Hippocampal formation (tissue), 2 donors: Measurements from ENCODE around the gene HNF4A.

ENCODE experiments used
- DNase-seq, 2 donors: peaks; one replicate each; lab custom pipeline; 2025; lab: John Stamatoyannopoulos, UW

The HNF4A gene

DNA sequence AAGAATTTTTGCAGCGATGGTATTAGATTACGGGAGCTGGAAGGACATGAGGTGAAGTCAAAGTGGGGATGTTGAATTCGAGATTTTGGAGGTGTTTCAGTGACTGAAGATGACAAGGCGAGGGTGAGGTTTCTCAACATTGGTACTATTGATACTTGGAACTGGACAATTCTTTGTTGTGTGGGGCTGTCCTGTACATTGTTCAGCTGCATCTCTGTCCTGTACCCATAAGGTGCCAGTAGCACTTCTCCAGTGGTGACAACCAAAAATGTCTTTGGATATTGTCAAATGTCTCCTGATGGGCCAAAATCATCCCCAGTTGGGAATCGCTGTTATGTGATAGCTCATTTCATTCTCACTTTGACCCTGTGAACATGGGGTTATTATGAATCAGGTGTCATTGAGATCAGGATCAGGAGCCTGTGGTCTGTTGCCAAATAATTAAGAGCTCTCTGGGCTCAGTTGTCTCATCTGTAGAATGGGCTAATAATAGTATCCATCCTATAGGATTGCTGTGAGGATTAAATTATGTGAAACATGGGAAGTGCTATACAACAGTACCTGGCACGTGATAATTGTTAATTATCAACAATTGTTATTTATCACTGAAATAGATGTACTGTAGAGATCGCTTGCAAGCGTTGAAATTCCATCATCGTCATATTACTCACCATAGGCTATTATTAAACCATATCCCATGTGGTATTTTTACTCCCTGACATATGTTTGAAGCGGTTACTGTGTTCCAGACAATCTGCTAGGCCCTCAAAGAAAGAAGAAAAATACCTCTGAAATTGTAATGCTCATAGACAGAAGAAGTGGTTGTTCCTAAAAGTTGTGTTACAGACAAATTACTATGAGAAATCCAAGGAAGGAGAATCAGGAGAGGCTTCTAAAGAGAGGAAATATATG, 71.6 kb downstream of the HNF4A start:
- DNase-seq: peak in 1 of 2 donors; percentile 36

GRCh38 chr20:44427804-44428173, 72.3 kb downstream of the HNF4A start:
- no peak for DNase-seq

DNA sequence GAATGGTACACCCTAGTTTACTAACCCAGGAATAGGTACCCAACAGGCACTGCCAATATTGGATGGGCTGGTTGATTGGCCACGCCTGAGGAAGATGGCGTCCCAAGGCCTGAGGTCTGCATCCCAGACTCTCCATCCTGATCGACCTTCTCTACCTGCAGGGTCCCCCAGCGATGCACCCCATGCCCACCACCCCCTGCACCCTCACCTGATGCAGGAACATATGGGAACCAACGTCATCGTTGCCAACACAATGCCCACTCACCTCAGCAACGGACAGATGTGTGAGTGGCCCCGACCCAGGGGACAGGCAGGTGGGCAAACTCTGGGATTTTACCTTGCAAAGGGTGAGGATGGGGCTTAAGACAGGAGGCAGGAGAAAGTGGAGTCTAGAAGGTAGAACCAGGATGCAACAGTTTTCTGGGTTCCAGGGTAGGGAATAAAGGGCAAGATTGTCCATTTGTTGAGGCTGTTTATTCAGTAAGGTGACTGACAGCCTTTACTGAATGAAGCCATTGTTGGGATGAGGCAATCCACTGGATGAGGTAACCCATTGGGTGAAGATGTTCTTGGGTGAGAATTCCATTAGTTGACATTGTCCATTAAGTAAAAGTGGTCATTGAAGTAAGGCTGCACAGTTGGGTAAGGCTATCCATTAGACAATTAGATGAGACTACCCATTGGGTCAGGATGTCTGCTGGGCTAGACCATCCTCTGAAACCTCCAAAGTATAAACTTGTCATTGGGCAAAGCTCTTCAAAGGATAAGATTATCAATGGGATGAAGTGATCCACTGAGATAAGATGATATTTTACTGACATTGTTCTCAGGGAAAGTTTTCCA, 72.9 kb downstream of the HNF4A start:
- DNase-seq: no peak

DNA sequence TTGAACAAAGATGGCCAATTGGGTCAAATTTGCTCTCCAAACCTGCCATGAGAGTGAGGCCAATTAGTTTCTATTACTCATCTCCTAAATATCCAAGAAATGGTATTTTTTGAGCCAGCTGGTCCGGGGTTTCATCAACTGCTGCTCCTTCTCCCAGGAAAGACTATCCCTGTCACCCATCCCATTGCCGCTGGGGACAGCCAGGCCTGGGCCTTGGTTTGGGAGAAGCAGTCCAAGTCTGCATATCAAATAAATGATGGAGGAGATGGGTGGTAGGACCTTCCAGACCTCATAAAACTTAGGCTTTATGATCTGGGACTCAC, 73.5 kb downstream of the HNF4A start:
- no peak for DNase-seq

GRCh38 chr20:44429419-44430269, 74.1 kb downstream of the HNF4A start:
- no peak for DNase-seq

- DNase-seq: no peak
Measured at GRCh38 chr20:44430270-44431065, 75.0 kb downstream of the HNF4A start.

- no peak for DNase-seq
Measured at GRCh38 chr20:44431118-44431501, 75.6 kb downstream of the HNF4A start.

DNA sequence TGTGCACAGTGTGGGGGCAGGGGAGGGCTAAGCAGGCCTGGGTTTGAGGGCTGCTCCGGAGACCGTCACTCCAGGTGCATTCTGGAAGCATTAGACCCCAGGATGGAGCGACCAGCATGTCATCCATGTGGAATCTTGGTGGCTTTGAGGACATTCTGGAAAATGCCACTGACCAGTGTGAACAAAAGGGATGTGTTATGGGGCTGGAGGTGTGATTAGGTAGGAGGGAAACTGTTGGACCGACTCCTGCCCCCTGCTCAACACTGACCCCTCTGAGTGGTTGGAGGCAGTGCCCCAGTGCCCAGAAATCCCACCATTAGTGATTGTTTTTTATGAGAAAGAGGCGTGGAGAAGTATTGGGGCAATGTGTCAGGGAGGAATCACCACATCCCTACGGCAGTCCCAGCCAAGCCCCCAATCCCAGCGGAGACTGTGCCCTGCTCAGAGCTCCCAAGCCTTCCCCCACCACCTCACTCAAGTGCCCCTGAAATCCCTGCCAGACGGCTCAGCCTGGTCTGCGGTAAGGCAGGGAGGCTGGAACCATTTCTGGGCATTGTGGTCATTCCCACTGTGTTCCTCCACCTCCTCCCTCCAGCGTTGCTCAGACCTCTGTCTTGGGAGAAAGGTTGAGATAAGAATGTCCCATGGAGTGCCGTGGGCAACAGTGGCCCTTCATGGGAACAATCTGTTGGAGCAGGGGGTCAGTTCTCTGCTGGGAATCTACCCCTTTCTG, 76.2 kb downstream of the HNF4A start:
- no peak for DNase-seq

DNA sequence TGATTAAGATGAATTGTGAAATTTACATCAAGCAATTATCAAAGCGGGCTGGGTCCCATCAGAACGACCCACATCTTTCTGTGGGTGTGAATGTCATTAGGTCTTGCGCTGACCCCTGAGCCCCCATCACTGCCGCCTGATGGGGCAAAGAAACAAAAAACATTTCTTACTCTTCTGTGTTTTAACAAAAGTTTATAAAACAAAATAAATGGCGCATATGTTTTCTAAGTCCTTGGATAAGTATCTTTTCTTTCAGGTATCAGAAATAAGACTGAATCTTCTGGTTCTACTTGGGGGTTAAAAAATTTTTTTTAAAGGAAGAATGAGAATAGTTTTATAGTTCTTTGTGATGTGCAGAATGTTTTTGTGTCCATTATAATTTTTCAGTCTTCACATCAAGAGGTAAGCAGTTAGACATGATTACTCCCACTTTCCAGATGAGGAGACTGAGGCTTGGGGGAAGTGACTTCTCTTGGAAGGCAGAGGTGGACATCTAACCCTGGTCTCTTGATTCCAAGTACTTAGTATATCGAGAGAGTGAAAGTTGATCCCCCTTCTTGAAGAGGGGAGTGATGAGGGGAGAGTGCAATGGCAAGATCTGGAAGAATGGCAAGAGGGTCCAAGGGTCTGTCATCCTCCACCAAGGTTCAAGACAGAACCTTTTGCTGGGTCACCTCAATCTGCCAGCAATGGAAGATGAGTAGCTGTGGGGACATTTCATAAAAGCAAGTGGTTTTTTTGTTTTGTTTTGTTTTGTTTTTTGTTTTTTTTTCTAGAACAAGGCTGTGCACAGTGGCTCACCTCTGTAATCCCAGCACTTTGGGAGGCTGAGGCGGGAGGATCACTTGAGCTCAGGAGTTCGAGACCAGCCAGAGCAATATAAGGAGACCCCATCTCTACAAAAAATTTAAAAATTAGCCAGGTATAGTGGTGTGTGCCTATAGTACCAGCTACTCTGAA, 77.4 kb downstream of the HNF4A start:
- DNase-seq: no peak

GRCh38 chr20:44433751-44434538, 78.4 kb downstream of the HNF4A start:
- DNase-seq: no peak

DNA sequence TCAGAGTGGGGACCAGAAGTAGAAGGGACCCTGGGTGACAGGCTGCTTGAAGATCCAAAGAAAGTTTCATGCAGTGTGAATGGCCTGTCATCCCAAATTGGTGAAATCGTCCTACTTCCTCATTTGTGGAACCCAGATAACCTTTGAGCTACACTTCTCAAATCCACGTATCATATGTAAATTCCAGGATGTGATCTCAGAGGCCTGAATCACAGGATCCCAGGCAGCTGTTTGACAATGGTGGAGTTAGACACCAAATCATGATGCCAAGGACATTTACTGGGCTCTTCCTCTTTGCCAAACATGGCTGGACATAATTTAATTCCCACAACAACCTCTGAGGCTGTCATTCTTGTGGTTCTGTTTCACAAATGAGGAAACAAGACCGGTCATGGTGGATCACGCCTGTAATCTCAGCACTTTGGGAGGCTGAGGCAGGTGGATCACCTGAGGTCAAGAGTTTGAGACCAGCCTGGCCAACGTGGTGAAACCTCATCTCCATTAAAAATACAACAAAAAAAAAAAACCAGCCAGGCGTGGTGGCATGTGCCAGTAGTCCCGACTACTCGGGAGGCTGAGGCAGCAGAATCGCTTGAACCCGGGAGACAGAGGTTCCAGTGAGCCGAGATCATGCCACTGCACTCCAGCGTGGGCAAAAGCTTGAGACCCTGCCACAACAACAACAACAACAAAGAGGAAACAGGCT, 80.3 kb downstream of the HNF4A start:
- no peak for DNase-seq

DNA sequence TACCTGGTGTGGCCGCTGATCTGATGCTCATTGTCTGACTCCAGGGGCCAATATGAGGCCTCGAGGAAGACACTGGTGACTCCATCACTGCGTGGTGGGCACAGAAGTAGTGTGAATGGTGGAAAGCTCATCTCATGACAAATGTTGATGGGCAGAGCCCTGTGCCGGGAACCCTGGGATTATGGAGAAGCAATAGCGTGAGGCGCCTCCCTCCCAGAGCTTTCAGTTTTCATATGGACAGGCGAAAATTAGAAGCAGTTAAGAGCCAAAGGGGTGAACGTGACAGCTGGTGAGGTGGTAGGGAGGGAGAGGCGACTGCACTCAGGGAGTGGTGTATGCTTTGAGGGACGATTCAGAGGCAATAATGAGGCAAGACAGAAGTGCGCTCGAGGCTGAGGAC, 80.9 kb downstream of the HNF4A start:
- DNase-seq: no peak

DNA sequence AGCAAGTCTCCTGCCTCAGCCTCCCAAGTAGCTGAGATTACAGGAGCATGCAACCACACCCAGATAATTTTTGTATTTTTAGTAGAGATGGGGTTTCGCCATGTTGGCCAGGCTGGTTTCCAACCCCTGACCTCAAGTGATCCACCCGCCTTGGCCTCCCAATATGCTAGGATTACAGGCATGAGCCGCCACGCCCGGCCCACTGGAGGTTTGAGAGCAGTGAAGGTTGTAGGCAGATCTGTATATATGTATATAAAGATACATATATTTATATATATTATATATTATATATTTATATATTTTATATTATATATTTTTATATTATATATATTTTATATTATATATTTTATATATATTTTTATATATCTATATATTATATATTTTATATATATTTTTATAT, 82.0 kb downstream of the HNF4A start:
- no peak for DNase-seq

DNA sequence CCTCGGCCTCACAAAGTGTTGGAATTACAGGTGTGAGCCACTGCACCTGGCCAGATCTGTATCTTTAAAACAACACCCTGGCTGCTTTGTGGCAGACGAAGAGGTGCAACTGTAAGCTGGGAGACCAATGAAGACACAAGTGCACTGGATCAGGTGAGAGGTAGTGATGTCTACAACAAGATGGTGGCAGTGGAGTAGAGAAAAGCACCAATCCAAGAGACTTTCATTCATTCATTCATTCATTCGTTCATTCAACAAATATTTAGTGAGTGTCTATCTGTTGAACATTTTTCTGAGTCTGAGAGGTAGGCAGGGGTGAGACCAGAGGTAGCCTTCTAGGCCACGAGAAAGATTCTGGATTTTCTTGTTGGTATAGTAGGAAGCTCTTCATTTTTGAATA, 83.3 kb downstream of the HNF4A start:
- no peak for DNase-seq

DNA sequence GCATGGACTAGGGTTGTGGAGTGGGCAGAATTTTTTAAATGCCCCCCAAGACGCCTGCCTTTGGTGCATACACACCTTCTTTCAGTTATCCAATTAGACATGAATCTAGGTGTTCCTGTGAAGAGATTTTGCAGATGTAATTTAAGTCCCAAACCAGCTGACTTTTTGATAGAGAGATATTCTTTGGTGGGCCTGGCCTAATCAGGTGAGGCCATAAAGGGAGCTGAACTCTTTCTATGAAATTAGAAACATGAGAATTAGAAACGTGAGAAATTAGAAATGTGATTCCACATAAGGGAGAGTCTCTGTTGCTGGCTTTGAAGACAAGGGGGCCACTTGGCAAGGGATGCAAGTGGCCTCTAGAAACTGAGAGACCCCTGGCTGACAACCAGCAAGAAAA, 83.8 kb downstream of the HNF4A start:
- DNase-seq: no peak

GRCh38 chr20:44442298-44443070, 87.0 kb downstream of the HNF4A start:
- DNase-seq: no peak
